ENCODE measurements around the gene MRPS27.

DNA sequence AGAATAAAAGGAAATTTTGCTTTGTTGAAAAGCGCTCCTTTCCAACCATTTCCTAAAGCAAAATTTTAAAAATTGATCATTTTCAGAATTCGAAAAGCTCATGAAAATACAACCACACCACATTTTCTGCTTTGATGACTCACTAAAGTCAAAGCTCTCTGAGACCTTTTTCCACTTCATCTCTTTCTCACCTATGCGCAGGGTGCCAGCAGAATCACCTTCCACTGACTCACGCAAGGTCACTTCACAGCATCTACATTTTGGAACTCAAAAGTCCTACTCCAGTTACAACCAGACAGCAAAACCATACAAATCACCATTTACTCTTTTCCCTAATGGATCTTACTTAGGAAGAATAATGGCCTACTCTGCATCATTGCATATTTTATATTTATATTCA is 106.6 kb downstream of the MRPS27 start:
- TF ChIP-seq CTCF (IDR thresholded peaks at IDR 0.05; ENCODE audit: low read depth, low read length, missing input control) (no peak), TAF1 (conservative IDR thresholded peaks at IDR 0.05) (no peak), JUND (IDR thresholded peaks at IDR 0.05) (no peak), RXRA (IDR thresholded peaks at IDR 0.05) (no peak), GABPA (IDR thresholded peaks at IDR 0.05 in 1 of 2, conservative IDR thresholded peaks at IDR 0.05 in 1 of 2) (no peak), RAD21 (IDR thresholded peaks at IDR 0.05) (no peak), SP1 (IDR thresholded peaks at IDR 0.05) (no peak), MAX (IDR thresholded peaks at IDR 0.05) (no peak), YY1 (IDR thresholded peaks at IDR 0.05) (no peak)
- TF ChIP-seq, protein P1, sequence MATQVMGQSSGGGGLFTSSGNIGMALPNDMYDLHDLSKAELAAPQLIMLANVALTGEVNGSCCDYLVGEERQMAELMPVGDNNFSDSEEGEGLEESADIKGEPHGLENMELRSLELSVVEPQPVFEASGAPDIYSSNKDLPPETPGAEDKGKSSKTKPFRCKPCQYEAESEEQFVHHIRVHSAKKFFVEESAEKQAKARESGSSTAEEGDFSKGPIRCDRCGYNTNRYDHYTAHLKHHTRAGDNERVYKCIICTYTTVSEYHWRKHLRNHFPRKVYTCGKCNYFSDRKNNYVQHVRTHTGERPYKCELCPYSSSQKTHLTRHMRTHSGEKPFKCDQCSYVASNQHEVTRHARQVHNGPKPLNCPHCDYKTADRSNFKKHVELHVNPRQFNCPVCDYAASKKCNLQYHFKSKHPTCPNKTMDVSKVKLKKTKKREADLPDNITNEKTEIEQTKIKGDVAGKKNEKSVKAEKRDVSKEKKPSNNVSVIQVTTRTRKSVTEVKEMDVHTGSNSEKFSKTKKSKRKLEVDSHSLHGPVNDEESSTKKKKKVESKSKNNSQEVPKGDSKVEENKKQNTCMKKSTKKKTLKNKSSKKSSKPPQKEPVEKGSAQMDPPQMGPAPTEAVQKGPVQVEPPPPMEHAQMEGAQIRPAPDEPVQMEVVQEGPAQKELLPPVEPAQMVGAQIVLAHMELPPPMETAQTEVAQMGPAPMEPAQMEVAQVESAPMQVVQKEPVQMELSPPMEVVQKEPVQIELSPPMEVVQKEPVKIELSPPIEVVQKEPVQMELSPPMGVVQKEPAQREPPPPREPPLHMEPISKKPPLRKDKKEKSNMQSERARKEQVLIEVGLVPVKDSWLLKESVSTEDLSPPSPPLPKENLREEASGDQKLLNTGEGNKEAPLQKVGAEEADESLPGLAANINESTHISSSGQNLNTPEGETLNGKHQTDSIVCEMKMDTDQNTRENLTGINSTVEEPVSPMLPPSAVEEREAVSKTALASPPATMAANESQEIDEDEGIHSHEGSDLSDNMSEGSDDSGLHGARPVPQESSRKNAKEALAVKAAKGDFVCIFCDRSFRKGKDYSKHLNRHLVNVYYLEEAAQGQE (IDR thresholded peaks at IDR 0.05) = no peak
- TF ChIP-seq, protein P2, sequence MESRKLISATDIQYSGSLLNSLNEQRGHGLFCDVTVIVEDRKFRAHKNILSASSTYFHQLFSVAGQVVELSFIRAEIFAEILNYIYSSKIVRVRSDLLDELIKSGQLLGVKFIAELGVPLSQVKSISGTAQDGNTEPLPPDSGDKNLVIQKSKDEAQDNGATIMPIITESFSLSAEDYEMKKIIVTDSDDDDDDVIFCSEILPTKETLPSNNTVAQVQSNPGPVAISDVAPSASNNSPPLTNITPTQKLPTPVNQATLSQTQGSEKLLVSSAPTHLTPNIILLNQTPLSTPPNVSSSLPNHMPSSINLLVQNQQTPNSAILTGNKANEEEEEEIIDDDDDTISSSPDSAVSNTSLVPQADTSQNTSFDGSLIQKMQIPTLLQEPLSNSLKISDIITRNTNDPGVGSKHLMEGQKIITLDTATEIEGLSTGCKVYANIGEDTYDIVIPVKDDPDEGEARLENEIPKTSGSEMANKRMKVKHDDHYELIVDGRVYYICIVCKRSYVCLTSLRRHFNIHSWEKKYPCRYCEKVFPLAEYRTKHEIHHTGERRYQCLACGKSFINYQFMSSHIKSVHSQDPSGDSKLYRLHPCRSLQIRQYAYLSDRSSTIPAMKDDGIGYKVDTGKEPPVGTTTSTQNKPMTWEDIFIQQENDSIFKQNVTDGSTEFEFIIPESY (IDR thresholded peaks at IDR 0.05) = no peak

Measured in liver (tissue), 3 donors.